GM12873 (cell line): ENCODE data around the gene GSTT2B.

Experiments
- TF ChIP-seq, protein P1 (sequence below): IDR thresholded peaks from 2 replicates; pipeline ENCODE4 v1.5.1; 2012; ENCODE audit warnings: low read depth, mild to moderate bottlenecking, moderate library complexity, low read length, control low read depth; ENCODE audit not compliant: insufficient read depth; ENCODE audit errors: missing control alignments

GSTT2B gene

GRCh38 chr22:24006914-24007214 is 45.9 kb upstream of the GSTT2B start:
- TF ChIP-seq, protein P1, sequence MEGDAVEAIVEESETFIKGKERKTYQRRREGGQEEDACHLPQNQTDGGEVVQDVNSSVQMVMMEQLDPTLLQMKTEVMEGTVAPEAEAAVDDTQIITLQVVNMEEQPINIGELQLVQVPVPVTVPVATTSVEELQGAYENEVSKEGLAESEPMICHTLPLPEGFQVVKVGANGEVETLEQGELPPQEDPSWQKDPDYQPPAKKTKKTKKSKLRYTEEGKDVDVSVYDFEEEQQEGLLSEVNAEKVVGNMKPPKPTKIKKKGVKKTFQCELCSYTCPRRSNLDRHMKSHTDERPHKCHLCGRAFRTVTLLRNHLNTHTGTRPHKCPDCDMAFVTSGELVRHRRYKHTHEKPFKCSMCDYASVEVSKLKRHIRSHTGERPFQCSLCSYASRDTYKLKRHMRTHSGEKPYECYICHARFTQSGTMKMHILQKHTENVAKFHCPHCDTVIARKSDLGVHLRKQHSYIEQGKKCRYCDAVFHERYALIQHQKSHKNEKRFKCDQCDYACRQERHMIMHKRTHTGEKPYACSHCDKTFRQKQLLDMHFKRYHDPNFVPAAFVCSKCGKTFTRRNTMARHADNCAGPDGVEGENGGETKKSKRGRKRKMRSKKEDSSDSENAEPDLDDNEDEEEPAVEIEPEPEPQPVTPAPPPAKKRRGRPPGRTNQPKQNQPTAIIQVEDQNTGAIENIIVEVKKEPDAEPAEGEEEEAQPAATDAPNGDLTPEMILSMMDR: no peak

- TF ChIP-seq, protein P1: no peak
Measured at GRCh38 chr22:24006207-24006913, 45.4 kb upstream of the GSTT2B start.

GRCh38 chr22:24005201-24005600 is 44.2 kb upstream of the GSTT2B start, which contains the start of gene GSTT4:
TSS of gene GSTT4 (minus strand) at chr22:24005453. CDS start at chr22:24005356, 97 bp downstream.
- TF ChIP-seq, protein P1: no peak

GRCh38 chr22:24003887-24004286 is 42.9 kb upstream of the GSTT2B start:
- TF ChIP-seq, protein P1: no peak

DNA sequence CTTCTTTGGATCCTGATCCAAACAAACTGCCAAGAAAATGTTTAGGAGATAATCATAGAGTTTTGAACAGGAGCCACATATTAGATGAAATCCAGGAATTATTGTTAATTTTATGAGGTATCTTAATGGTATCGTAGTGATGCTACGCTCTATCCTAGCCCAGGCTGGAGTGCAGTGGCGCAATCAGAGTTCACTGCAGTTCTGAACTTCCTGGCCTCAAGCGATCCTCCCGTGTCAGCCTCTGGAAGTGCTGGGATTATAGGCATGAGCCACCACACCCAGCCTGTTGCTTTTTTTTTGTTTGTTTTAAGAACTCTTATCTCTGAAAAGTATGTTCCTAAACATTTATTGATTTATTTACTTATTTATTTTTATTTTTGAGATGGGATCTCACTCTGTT is 41.9 kb upstream of the GSTT2B start:
- TF ChIP-seq, protein P1: no peak

DNA sequence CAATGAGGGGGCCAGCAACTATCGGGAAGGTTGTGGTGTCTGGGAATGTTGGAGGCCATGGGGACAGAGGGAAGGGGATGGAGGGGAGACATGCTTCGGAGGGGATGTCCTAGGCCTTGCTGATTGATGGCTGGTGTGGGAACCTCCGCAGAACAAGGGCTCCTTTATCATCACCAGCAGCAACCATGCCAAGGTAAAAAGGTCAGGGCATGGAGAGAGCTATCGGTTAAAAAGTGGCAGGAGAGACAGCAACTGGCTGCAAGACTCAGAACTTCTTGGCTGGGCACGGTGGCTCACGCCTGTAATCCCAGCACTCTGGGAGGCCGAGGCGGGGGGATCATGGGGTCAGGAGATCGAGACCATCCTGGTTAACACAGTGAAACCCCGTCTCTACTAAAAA is 41.3 kb upstream of the GSTT2B start:
- TF ChIP-seq, protein P1: no peak

GRCh38 chr22:24001314-24001713 is 40.3 kb upstream of the GSTT2B start:
- TF ChIP-seq, protein P1: no peak
